ENCODE data around the gene RMRP.

- TF ChIP-seq POLR2A (IDR thresholded peaks at IDR 0.05; ENCODE audit: low read depth, low read length) (no peak), RAD21 (IDR thresholded peaks at IDR 0.05; ENCODE audit: low read length) (no peak), RCOR1 (IDR thresholded peaks at IDR 0.05; ENCODE audit: insufficient replicate concordance, low read length) (no peak)
Measured at GRCh38 chr9:35687306-35687705, 29.5 kb upstream of the RMRP start.
